Testis (tissue), 3 donors: ENCODE measurements around the gene DLK2. TPM values are rescaled to one million over a fixed set of nuclear protein-coding genes. Genes with fewer than 3 reads are reported as not detected.

Experiments used
- DNase-seq: peaks from one replicate; pipeline ENCODE4 v3.0.0-alpha.2; 2019
- H3K27ac ChIP-seq, 2 donors: fragments of 200-600 bp; sonication (generic); one replicate each; pipeline ENCODE4 v1.5.1; 2019
- H3K27me3 ChIP-seq: fragments of 200-600 bp; sonication (generic); one replicate; pipeline ENCODE4 v1.5.1; 2019
- H3K36me3 ChIP-seq: fragments of 200-600 bp; sonication (generic); one replicate; pipeline ENCODE4 v1.5.1; 2017; ENCODE audit warnings: low read depth; ENCODE audit errors: missing control alignments
- H3K4me1 ChIP-seq: fragments of 200-600 bp; sonication (generic); one replicate; pipeline ENCODE4 v1.5.1; 2019
- H3K4me3 ChIP-seq, 2 donors: fragments of 200-600 bp; sonication (generic); one replicate each; pipeline ENCODE4 v1.5.1; 2017 to 2019
- H3K9me3 ChIP-seq: fragments of 200-600 bp; sonication (generic); one replicate; pipeline ENCODE4 v1.5.1; 2017
- POLR2A ChIP-seq: fragments of 450-650 bp; IDR thresholded peaks from one replicate; pipeline ENCODE4 v1.6.1; 2017; ENCODE audit warnings: antibody characterized with exemption, mild to moderate bottlenecking, moderate library complexity
- WGBS, 2 donors: methylation state at CpG; one replicate each; pipeline ENCODE4 v1.1.5; 2018; 5-methylcytosine and 5-hydroxymethylcytosine counted together
- intact Hi-C: fragments of 100-400 bp; cut with DNase I; formaldehyde crosslinking; loops from one replicate; pipeline ENCODE4 v1.15.1; 2023; ENCODE audit warnings: low total_unique reads
- polyA plus RNA-seq: library from polyadenylated mRNA; stranded (reverse); fragments of 350-450 nt; fragmentation: Illumina TruSeq; extraction: RNeasy Lipid Tissue Mini Kit (QIAGEN cat#74804); gene quantifications from one replicate; pipeline ENCODE4 v1.2.3, GENCODE V29; 2014; ENCODE audit warnings: low read depth, low replicate concordance; ENCODE audit not compliant: insufficient read depth
- total RNA-seq, 2 donors: library from RNA; depleted of rRNA; stranded (reverse); fragments of >200 nt; gene quantifications; one replicate each; pipeline ENCODE4 v1.2.3, GENCODE V29; 2016
- TF ChIP-seq, protein P1 (sequence below), 3 experiments: fragments of 450-650 bp in 2 of 3; fragments of 200-600 bp in 1 of 3; sonication (generic) in 1 of 3; IDR thresholded peaks; one replicate each; pipeline ENCODE4 v1.5.1; 2016 to 2019; ENCODE audit warnings: antibody characterized with exemption in 3 of 3, mild to moderate bottlenecking in 2 of 3, moderate library complexity in 1 of 3

Gene DLK2
- total and polyA plus RNA-seq, 3 donors from 2014 or later, result 1.3 to 1.9 (median 1.7) TPM

- Histone ChIP-seq H3K27ac (no peak overlapping the region), H3K27me3 (no peaks in the 10 kb centered on the region), H3K4me1 (no peaks in the 10 kb centered on the region), H3K4me3 (no peak overlapping the region), H3K36me3 (no peaks in the 10 kb centered on the region), H3K9me3 (no peaks in the 10 kb centered on the region)
- intact Hi-C loops, result loop anchor here (10.0 kb wide), 1 partner anchor 52 kb away; no protein-coding TSS in a partner anchor
- 95% methylated on average over 4 of the region's 4 CpGs for WGBS, 2 donors
- DNase-seq, result no peak
- no peak for TF ChIP-seq POLR2A
- TF ChIP-seq, protein P1, sequence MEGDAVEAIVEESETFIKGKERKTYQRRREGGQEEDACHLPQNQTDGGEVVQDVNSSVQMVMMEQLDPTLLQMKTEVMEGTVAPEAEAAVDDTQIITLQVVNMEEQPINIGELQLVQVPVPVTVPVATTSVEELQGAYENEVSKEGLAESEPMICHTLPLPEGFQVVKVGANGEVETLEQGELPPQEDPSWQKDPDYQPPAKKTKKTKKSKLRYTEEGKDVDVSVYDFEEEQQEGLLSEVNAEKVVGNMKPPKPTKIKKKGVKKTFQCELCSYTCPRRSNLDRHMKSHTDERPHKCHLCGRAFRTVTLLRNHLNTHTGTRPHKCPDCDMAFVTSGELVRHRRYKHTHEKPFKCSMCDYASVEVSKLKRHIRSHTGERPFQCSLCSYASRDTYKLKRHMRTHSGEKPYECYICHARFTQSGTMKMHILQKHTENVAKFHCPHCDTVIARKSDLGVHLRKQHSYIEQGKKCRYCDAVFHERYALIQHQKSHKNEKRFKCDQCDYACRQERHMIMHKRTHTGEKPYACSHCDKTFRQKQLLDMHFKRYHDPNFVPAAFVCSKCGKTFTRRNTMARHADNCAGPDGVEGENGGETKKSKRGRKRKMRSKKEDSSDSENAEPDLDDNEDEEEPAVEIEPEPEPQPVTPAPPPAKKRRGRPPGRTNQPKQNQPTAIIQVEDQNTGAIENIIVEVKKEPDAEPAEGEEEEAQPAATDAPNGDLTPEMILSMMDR (IDR thresholded peaks at IDR 0.05), result no peak
Measured at GRCh38 chr6:43452896-43453295, 2.5 kb downstream of the DLK2 start.

DNA sequence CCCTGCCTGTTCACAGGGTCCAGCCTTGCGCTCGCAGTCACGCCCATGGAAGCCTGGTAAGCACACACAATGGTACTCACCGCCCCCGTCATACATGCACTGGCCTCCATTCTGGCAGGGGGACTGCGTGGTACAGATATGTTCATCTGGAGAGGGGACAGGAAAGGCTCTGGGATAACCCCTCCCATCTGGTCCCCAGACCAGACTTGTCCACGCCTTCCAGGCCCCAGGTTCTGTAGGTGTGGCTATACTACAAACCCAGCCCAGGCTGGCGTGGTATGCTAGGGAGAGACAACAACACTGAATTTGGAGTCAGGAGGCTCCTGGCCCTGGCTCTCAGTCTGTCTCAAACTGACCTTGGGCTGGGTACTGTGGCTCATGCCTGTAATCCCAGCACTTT, 3.4 kb downstream of the DLK2 start:
- no peak overlapping the region for H3K4me3 ChIP-seq
- no peaks in the 10 kb centered on the region for H3K36me3 ChIP-seq
- no peak overlapping the region for H3K27ac ChIP-seq
- intact Hi-C loops, result loop anchor here (10.0 kb wide), 1 partner anchor 53 kb away; no protein-coding TSS in a partner anchor
- 88 to 90% methylated on average over 2 to 8 of the region's 8 CpGs for WGBS, 2 donors
- no peak for DNase-seq
- TF ChIP-seq, protein P1 (IDR thresholded peaks at IDR 0.05), result no peak
- no peak for TF ChIP-seq POLR2A
- no peaks in the 10 kb centered on the region for H3K27me3 ChIP-seq
- no peaks in the 10 kb centered on the region for H3K4me1 ChIP-seq
- H3K9me3 ChIP-seq, result no peaks in the 10 kb centered on the region

DNA sequence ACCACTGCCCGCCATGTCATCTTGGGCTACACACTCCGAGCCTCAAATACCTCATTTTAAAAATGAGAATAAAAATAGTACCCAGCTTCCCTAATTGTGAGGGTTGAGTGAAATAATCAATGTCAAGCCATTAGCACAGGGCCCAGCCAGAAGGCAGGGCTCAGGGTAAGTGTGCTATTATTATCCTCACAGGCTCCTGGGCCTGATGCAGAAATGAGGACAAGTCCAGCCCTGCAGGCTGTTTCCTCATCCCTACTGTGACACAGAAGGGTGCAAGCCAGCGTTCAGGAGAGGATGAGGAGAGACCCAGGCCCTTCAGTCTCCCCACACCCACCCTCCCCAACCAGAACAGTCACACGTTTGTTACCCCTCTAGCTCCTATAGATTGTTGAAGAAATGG, 4.0 kb downstream of the DLK2 start:
- Histone ChIP-seq H3K4me1 (no peaks in the 10 kb centered on the region), H3K27ac (no peak overlapping the region), H3K9me3 (no peaks in the 10 kb centered on the region), H3K36me3 (no peaks in the 10 kb centered on the region), H3K4me3 (no peak overlapping the region), H3K27me3 (no peaks in the 10 kb centered on the region)
- intact Hi-C loops, result loop anchor here (10.0 kb wide), 1 partner anchor 53 kb away; no protein-coding TSS in a partner anchor
- no peak for DNase-seq
- WGBS, 2 donors, result 82 to 90% methylated on average over 3 to 4 of the region's 4 CpGs
- TF ChIP-seq, protein P1 (IDR thresholded peaks at IDR 0.05), result no peak

GRCh38 chr6:43450699-43451131, 4.6 kb downstream of the DLK2 start:
- TF ChIP-seq, protein P1 (IDR thresholded peaks at IDR 0.05), result no peak
- TF ChIP-seq POLR2A, result no peak
- no peaks in the 10 kb centered on the region for H3K4me1 ChIP-seq
- WGBS, 2 donors, result 91 to 93% methylated on average over 9 to 13 of the region's 13 CpGs
- no peak for DNase-seq
- H3K9me3 ChIP-seq, result no peaks in the 10 kb centered on the region
- H3K4me3 ChIP-seq, result no peak overlapping the region
- H3K27ac ChIP-seq, result no peak overlapping the region
- H3K27me3 ChIP-seq, result no peaks in the 10 kb centered on the region
- intact Hi-C loops, result loop anchor here (10.0 kb wide), 1 partner anchor 54 kb away; no protein-coding TSS in a partner anchor
- H3K36me3 ChIP-seq, result no peaks in the 10 kb centered on the region

DNA sequence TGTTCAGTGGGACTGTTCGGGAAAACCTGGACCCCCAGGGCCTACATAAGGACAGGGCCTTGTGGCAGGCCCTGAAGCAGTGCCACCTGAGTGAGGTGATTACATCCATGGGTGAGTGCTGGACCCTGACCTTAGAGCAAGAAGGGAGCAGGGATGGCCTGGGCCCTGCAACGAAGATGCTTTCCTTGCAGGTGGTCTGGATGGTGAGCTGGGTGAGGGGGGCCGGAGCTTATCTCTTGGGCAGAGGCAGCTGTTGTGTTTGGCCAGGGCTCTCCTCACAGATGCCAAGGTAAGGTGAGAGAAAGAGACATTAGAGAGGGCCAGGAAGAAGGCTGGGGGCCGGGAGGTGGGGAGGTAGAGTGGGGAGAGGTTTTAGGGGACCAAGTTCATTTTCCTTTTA, 6.4 kb downstream of the DLK2 start:
- Histone ChIP-seq H3K27ac (no peak overlapping the region), H3K9me3 (no peaks in the 10 kb centered on the region), H3K36me3 (no peaks in the 10 kb centered on the region), H3K4me1 (no peaks in the 10 kb centered on the region), H3K4me3 (no peak overlapping the region), H3K27me3 (no peaks in the 10 kb centered on the region)
- TF ChIP-seq POLR2A, result no peak
- TF ChIP-seq, protein P1 (IDR thresholded peaks at IDR 0.05), result no peak
- intact Hi-C loops, result no loop called here
- 82 to 88% methylated on average over 4 of the region's 4 CpGs for WGBS, 2 donors
- no peak for DNase-seq
